ENCODE measurements around the gene DLL1. TPM values are rescaled to one million over a fixed set of nuclear protein-coding genes. Genes with fewer than 3 reads are reported as not detected.
A peak's percentile ranks its signal among the peaks of the same experiment; 100 is the strongest.

Gene DLL1
- total RNA-seq, 4 donors from 2014 or later, result 32.6 to 75.6 (median 46.9) TPM

DNA sequence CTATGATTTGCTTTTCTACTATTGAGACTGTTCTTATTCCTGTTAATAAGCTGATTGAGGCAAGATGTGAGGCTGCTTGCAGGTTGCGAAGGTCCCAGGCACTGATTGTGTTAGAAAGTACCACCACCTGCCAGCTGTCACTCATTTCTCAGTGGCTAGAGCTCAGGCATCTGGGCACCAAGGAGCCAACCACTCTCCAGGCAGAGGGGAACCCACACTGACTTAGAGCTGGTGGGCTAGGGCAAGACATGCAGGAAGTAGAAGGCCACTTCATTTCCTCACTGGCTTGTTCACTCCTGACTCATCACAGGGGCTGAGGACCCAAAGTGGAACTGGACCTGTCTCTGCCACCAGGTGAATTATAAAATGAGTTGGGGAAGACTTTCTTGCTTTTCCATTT, 7.8 kb upstream of the DLL1 start:
- peaks cover 29% of the 10 kb centered on the region for H3K27me3 ChIP-seq
- H3K4me3 ChIP-seq, result no peak overlapping the region
- no peaks in the 10 kb centered on the region for H3K36me3 ChIP-seq
- H3K9me3 ChIP-seq, result no peaks in the 10 kb centered on the region
- 91% methylated on average over 1 of the region's 1 CpG for WGBS
- H3K4me1 ChIP-seq, result peaks cover 28% of the 10 kb centered on the region
- H3K27ac ChIP-seq, result no peak overlapping the region
- TF ChIP-seq POLR2AphosphoS5 (IDR thresholded peaks at IDR 0.05) (no peak), EP300 (IDR thresholded peaks at IDR 0.05) (no peak), POLR2A (IDR thresholded peaks at IDR 0.05) (no peak)
- TF ChIP-seq, protein P1, sequence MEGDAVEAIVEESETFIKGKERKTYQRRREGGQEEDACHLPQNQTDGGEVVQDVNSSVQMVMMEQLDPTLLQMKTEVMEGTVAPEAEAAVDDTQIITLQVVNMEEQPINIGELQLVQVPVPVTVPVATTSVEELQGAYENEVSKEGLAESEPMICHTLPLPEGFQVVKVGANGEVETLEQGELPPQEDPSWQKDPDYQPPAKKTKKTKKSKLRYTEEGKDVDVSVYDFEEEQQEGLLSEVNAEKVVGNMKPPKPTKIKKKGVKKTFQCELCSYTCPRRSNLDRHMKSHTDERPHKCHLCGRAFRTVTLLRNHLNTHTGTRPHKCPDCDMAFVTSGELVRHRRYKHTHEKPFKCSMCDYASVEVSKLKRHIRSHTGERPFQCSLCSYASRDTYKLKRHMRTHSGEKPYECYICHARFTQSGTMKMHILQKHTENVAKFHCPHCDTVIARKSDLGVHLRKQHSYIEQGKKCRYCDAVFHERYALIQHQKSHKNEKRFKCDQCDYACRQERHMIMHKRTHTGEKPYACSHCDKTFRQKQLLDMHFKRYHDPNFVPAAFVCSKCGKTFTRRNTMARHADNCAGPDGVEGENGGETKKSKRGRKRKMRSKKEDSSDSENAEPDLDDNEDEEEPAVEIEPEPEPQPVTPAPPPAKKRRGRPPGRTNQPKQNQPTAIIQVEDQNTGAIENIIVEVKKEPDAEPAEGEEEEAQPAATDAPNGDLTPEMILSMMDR (IDR thresholded peaks at IDR 0.05), result no peak
- DNase-seq (ENCODE audit: low spot score in 2 of 2), result no peak

DNA sequence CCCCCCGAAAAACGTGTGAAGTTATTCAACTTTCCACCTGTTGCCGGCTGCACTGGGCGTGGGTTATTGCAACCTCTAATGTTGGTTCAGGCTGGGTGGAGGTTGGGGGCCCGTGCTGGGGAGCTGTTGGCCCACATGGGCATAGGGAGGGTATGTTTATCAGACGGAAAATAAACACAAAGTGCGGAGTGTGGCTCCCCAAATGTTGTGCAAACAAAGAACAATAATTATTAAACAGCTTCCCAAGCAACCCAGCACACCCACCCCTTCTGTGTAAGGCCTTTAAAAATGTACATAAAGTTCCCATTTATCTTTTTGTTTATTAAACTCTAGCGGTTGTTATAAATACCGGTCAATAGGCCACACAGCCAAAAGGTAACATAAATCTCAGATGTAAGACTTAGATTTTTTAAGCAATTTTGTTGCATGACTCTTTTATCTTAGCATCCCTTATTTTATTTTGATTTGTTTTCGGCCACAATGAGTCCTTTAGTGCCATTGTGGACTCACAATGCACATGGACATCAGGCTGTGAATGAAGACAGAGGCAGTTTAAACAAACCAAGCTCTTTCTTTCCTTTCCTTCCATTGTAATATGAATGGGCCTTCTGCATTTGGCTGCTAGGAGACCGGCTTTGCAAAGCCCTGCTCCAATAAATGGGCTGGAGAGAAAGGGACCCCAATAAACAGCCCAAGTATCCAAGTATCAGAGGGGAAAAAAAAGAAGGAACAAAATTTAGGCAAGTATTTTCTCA, 6.9 kb upstream of the DLL1 start:
- 72% methylated on average over 11 of the region's 11 CpGs for WGBS
- no peak for DNase-seq (ENCODE audit: low spot score in 2 of 2)
- H3K36me3 ChIP-seq, result no peaks in the 10 kb centered on the region
- H3K4me1 ChIP-seq, result peaks cover 38% of the 10 kb centered on the region
- no peak for TF ChIP-seq POLR2AphosphoS5 (IDR thresholded peaks at IDR 0.05)
- TF ChIP-seq EP300 (IDR thresholded peaks at IDR 0.05), result no peak
- TF ChIP-seq, protein P1 (IDR thresholded peaks at IDR 0.05), result no peak
- TF ChIP-seq POLR2A (IDR thresholded peaks at IDR 0.05), result no peak
- no peak overlapping the region for H3K4me3 ChIP-seq
- H3K27me3 ChIP-seq, result peaks cover 29% of the 10 kb centered on the region
- H3K27ac ChIP-seq, result no peak overlapping the region
- no peaks in the 10 kb centered on the region for H3K9me3 ChIP-seq

DNA sequence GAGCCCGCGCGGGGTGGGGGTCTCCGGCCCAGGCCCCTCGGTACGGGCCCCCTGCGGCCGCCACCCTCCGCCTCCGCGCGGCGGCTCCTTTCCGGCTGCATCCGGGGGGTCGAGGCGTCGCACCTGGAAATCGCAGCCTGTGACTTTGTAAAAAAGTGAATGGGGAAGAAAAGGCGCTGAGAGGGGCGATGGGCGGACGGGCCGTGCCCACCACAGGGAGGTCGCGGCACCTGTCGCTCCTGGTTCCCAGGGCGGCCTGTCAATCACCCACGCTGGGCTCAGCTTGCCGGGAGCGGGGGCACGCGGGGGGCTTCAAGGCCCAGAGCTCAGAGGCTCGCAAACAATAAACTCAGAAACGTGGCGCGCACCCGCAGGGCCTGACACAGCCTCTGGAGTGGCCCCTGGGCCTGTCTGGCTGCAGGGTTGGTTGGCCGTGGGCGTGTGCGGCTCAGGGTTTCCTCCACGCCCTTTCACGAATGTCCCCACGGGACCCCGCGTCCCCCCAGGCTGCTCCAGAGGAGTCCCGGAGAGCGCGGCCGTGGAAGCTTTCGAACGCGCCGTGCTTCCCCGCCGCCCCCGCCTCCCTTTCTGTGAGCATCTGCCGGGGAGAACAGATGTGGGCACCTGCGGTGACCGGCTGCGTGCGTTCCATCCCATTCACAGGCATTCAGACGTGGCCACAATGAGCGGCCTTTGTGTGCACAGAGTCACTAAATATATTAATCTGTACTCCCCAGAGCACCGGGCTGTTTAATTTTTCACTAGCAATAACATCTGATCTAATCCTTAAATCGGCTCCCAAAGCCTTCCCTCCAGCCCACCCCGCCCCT, 6.1 kb upstream of the DLL1 start:
- no peak for DNase-seq (ENCODE audit: low spot score in 2 of 2)
- H3K4me3 ChIP-seq, result peak overlapping the region; percentile 57
- 46% methylated on average over 17 of the region's 67 CpGs for WGBS
- H3K27me3 ChIP-seq, result peaks cover 29% of the 10 kb centered on the region
- H3K9me3 ChIP-seq, result no peaks in the 10 kb centered on the region
- TF ChIP-seq, protein P1 (IDR thresholded peaks at IDR 0.05), result no peak
- TF ChIP-seq EP300 (IDR thresholded peaks at IDR 0.05) (no peak), POLR2AphosphoS5 (IDR thresholded peaks at IDR 0.05) (no peak), POLR2A (IDR thresholded peaks at IDR 0.05) (no peak)
- no peak overlapping the region for H3K27ac ChIP-seq
- H3K4me1 ChIP-seq, result peaks cover 46% of the 10 kb centered on the region
- no peaks in the 10 kb centered on the region for H3K36me3 ChIP-seq

DNA sequence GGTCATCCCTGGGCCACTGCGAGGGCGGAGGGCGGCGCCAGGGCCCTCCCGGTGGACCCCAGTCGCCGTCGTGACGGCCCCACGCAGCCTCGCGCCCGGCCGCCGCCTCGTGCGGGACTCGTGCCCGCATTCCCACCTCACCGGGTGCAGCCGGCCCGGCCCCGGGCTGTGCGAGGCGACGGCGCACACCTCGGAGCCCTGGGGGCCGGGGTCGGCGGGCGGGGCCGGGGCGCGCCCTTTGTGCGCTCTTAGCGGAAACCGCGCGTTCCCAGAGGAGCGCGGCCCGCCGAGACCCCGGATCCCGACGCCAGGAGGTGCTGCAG, 5.5 kb upstream of the DLL1 start:
- H3K36me3 ChIP-seq, result no peaks in the 10 kb centered on the region
- no peaks in the 10 kb centered on the region for H3K9me3 ChIP-seq
- WGBS, result 0% methylated on average over 18 of the region's 47 CpGs
- TF ChIP-seq POLR2AphosphoS5 (IDR thresholded peaks at IDR 0.05), result no peak
- TF ChIP-seq, protein P1 (IDR thresholded peaks at IDR 0.05), result no peak
- DNase-seq (ENCODE audit: low spot score in 2 of 2), result no peak
- no peak overlapping the region for H3K27ac ChIP-seq
- peak overlapping the region; percentile 57 for H3K4me3 ChIP-seq
- H3K27me3 ChIP-seq, result peaks cover 32% of the 10 kb centered on the region
- peaks cover 51% of the 10 kb centered on the region for H3K4me1 ChIP-seq

All from suprapubic skin (tissue), 4 donors.